Mucosa of descending colon (tissue), 3 donors: ENCODE results near the gene IL36B. TPM values are rescaled to one million over a fixed set of nuclear protein-coding genes. Genes with fewer than 3 reads are reported as not detected.

ENCODE experiments used
- ATAC-seq: fragments of 200-7000 bp; cut with Tn5 transposase; one replicate; pipeline ENCODE4 v1.9.1; 2020; ENCODE audit warnings: mild to moderate bottlenecking, moderate library complexity
- DNase-seq, 3 donors: peaks; one replicate each; pipeline ENCODE4 v3.0.0-alpha.2; 2020
- H3K36me3 ChIP-seq: fragments of 200-600 bp; one replicate; pipeline ENCODE4 v1.8.0; 2021; ENCODE audit warnings: low read depth, mild to moderate bottlenecking
- H3K4me1 ChIP-seq: fragments of 200-600 bp; one replicate; pipeline ENCODE4 v1.8.0; 2021; ENCODE audit warnings: low read depth, mild to moderate bottlenecking
- H3K4me3 ChIP-seq: fragments of 200-600 bp; one replicate; pipeline ENCODE4 v1.8.0; 2021; ENCODE audit warnings: mild to moderate bottlenecking
- H3K9me3 ChIP-seq: fragments of 200-600 bp; one replicate; pipeline ENCODE4 v1.8.0; 2021; ENCODE audit warnings: mild to moderate bottlenecking
- CTCF ChIP-seq: fragments of 200-600 bp; IDR thresholded peaks from one replicate; pipeline ENCODE4 v1.8.0; 2022; ENCODE audit warnings: antibody characterized with exemption, mild to moderate bottlenecking
- intact Hi-C, 2 donors: fragments of 100-400 bp; cut with DNase I in 1 of 2; cut with micrococcal nuclease in 1 of 2; formaldehyde crosslinking; loops; one replicate each; pipeline versions ENCODE4 v1.11.0 to v1.11.1; 2022; cut with DNase I, micrococcal nuclease
- total RNA-seq, 3 donors: library from RNA; stranded (reverse); fragmentation: NEBNext Ultra II Directional in 2 of 3; extraction: Animal tissue kit (Norgen Biotek cat#: 25700) in 2 of 3; gene quantifications; one replicate each; pipeline versions ENCODE4 v1.2.1 to v1.2.4, GENCODE V29; 2021 to 2023
- donor health status: DM: no; HTN: no; CAD: no; lungs with moderate emphysema.
- donor health status: DM: no; HTN: no; CAD: no.
- donor health status: DM: no; HTN: yes; CAD: no.

Gene IL36B
- total RNA-seq, 3 donors from 2014 or later, result not detected

GRCh38 chr2:113068706-113069485, 16.2 kb upstream of the IL36B start:
- no peak for DNase-seq
- H3K4me3 ChIP-seq, result no peak overlapping the region
- peak; percentile 50 for ATAC-seq
- TF ChIP-seq CTCF, result no peak
- intact Hi-C loops, result no loop called here
- H3K36me3 ChIP-seq, result no peaks in the 10 kb centered on the region
- no peaks in the 10 kb centered on the region for H3K4me1 ChIP-seq
- H3K9me3 ChIP-seq, result no peaks in the 10 kb centered on the region

- H3K4me3 ChIP-seq, result no peak overlapping the region
- intact Hi-C loops, result no loop called here
- H3K9me3 ChIP-seq, result no peaks in the 10 kb centered on the region
- TF ChIP-seq CTCF, result no peak
- ATAC-seq, result no peak
- H3K36me3 ChIP-seq, result no peaks in the 10 kb centered on the region
- H3K4me1 ChIP-seq, result no peaks in the 10 kb centered on the region
- no peak for DNase-seq
These were observed 15.6 kb upstream of the IL36B start for GRCh38 chr2:113068249-113068648.

- no peaks in the 10 kb centered on the region for H3K9me3 ChIP-seq
- DNase-seq (no peak), ATAC-seq (no peak)
- no peaks in the 10 kb centered on the region for H3K36me3 ChIP-seq
- H3K4me3 ChIP-seq, result no peak within 1 kb of the TSS
- intact Hi-C loops, result no loop called here
- H3K4me1 ChIP-seq, result no peaks in the 10 kb centered on the region
- no peak for TF ChIP-seq CTCF
These were observed 15.0 kb upstream of the IL36B start, which contains the start of gene IL1F10 for GRCh38 chr2:113067681-113068080. Gene IL1F10 (plus strand): TSS chr2:113067970. CDS start chr2:113072739, 4,769 bp downstream.

- ATAC-seq, result no peak
These were observed 12.2 kb upstream of the IL36B start for GRCh38 chr2:113064898-113065297.

GRCh38 chr2:113064281-113064680, 11.6 kb upstream of the IL36B start:
- ATAC-seq, result no peak
- no peak for TF ChIP-seq CTCF
- H3K4me3 ChIP-seq, result no peak overlapping the region
- no peaks in the 10 kb centered on the region for H3K9me3 ChIP-seq
- no peaks in the 10 kb centered on the region for H3K36me3 ChIP-seq
- intact Hi-C loops, result no loop called here
- DNase-seq, result no peak
- no peaks in the 10 kb centered on the region for H3K4me1 ChIP-seq

More at GRCh38 chr2:113064898-113065297, 12.2 kb upstream of the IL36B start:
- no peaks in the 10 kb centered on the region for H3K36me3 ChIP-seq
- no peak for DNase-seq
- H3K4me3 ChIP-seq, result no peak overlapping the region
- intact Hi-C loops, result no loop called here
- no peaks in the 10 kb centered on the region for H3K4me1 ChIP-seq
- H3K9me3 ChIP-seq, result no peaks in the 10 kb centered on the region
- TF ChIP-seq CTCF, result no peak
